Testis (tissue), 2 donors: Measurements from ENCODE around the gene ARL6IP1.

ENCODE experiments used
- POLR2A ChIP-seq: fragments of 450-650 bp; IDR thresholded peaks from one replicate; pipeline ENCODE4 v1.6.1; 2017; ENCODE audit warnings: antibody characterized with exemption, mild to moderate bottlenecking, moderate library complexity
- TF ChIP-seq, protein P1 (sequence below), 3 experiments: fragments of 450-650 bp in 2 of 3; fragments of 200-600 bp in 1 of 3; sonication (generic) in 1 of 3; IDR thresholded peaks; one replicate each; pipeline ENCODE4 v1.5.1; 2016 to 2019; ENCODE audit warnings: antibody characterized with exemption in 3 of 3, mild to moderate bottlenecking in 2 of 3, moderate library complexity in 1 of 3

DNA sequence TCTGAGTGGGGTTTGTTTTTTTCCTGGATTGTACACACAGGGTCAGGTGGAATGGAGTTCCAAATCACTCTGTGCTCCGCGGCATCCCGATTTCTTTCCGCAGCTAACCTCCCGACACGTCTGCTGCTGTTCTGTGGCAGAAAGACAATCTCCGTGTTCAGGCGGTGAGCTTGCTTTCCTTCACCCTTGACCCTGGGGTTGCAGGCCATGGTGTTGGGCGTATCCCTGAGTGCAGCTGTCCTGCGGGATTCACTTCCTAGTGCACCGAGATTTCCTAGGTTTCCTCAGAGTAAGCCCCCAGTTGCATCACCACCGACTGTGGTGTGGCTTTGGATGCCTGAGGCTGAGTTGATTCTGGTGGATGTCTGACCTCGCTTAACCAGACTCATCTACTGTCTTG is 7.8 kb upstream of the ARL6IP1 start:
- TF ChIP-seq, protein P1, sequence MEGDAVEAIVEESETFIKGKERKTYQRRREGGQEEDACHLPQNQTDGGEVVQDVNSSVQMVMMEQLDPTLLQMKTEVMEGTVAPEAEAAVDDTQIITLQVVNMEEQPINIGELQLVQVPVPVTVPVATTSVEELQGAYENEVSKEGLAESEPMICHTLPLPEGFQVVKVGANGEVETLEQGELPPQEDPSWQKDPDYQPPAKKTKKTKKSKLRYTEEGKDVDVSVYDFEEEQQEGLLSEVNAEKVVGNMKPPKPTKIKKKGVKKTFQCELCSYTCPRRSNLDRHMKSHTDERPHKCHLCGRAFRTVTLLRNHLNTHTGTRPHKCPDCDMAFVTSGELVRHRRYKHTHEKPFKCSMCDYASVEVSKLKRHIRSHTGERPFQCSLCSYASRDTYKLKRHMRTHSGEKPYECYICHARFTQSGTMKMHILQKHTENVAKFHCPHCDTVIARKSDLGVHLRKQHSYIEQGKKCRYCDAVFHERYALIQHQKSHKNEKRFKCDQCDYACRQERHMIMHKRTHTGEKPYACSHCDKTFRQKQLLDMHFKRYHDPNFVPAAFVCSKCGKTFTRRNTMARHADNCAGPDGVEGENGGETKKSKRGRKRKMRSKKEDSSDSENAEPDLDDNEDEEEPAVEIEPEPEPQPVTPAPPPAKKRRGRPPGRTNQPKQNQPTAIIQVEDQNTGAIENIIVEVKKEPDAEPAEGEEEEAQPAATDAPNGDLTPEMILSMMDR (IDR thresholded peaks at IDR 0.05), result no peak
- no peak for TF ChIP-seq POLR2A
